Stimulated activated CD8-positive, alpha-beta memory T cell treated with anti-CD3 and anti-CD28 coated beads, Interleukin-2, amount 100 ng/mL, for 1 hour (primary cell): Measurements from ENCODE around the gene DCAF7.

Experiments
- DNase-seq, 2 donors: peaks; one replicate each; pipeline ENCODE4 v3.0.0-alpha.2; 2020; ENCODE audit warnings: low read depth in 2 of 2

DCAF7 gene

DNA sequence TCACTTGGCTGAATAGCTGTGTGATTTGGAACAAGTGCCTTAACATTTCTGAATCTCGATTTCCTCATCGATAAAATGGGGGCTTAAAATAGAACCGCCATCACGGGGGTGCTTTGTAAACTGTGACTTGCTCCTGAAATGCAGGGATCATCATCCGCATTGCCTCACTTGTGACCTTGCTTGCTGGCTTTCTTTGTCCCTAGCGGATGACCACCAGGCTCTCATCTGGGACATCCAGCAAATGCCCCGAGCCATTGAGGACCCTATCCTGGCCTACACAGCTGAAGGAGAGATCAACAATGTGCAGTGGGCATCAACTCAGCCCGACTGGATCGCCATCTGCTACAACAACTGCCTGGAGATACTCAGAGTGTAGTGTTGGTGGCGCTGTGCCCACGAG, 38.5 kb downstream of the DCAF7 start:
- DNase-seq, result no peak

DNA sequence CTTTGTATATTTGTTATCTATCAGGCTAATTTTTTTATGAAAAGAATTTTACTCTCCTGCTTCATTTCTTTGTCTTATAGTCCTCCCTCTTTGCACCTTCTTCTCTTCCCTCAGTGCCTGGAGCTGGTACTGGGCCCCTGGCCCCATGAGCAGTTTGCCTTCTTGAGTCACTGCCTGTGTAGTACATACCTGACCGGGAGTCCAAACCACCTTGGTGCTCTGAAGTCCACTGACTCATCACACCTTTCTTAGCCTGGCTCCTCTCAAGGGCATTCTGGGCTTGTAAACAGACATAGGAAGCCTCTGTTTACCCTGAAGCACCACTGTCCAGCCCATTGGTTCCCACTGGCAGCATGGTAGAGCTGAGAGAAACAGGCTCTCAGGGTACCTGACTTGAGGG, 39.4 kb downstream of the DCAF7 start:
- DNase-seq, result no peak

DNA sequence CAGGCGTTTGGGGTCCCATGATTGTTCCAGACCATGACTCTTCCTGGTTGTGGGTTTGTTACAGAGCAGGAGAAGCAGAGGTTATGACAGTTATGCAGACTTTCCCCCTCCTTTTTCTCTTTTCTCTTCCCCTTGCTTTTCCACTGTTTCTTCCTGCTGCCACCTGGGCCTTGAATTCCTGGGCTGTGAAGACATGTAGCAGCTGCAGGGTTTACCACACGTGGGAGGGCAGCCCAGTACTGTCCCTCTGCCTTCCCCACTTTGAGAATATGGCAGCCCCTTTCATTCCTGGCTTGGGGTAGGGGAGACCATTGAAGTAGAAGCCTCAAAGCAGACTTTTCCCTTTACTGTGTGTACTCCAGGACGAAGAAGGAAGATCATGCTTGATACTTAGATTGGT, 42.5 kb downstream of the DCAF7 start:
- DNase-seq, result no peak

DNA sequence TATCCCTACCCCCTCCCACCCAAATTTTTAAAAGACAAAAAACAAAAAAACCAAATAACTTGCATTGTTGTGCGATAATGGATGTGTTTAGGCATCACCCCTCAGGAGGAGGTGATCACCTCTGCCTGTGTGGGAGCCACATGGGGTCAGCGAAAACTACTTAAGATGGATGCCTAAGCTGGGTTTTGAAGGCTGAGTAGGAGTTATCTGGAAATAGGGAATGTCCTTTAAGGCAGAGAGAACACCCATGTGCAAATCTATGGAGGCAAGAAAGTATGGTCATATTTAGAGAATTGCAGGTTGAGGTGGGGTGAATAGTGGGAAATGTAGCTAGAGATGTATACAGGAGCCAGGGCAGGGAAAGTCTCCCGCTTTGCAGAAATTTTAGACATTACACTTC, 44.9 kb downstream of the DCAF7 start:
- DNase-seq, result no peak

DNA sequence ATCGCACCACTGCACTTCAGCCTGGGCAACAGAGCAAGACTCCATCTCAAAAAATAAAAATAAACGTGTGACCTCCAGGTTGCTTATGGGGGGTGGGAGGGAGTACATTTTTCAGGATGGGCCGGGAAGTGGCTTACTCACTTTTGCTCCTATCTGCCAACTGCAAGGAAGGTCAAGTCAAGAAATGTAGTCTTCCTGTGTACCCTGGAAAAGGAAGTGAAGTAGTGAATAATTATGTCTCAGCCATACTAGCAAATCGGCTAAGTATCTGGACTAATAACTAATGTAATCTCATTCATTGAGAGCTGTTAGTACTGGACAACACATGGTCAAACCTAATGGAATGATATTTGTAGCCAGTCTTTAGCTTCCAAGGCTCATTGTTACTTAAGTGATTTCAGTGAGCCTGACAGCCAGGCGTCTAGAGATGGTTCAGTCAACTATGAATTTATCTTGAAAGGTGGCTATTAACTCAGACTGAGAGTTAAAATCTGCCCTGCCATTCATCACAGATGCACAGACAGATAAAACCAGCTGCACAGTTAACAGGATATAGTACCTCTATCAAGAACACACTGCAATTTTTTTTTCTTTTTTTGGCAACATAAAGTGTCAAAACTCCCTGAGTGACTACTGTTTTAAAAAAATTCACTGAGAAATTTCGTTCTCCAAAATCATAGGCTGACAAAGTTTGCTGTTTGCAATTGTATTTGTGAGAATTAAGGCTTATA, 46.7 kb downstream of the DCAF7 start:
- DNase-seq, result no peak

DNA sequence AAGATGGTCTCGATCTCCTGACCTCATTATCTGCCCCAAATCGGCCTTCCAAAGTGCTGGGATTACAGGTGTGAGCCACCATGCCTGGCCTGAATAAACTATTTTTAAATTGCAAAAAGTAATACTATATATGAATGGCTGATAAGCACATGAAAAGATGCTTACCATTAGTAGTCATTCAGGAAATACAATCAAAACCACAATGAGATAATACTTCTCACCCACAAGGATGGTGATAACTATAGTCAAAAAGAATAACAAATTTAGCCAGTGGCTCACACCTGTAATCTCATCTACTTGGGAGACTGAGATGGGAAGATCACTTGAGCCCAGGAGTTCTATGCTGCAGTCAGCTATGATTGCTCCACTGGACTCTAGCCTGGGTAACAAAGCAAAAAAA, 48.0 kb downstream of the DCAF7 start:
- no peak for DNase-seq

DNA sequence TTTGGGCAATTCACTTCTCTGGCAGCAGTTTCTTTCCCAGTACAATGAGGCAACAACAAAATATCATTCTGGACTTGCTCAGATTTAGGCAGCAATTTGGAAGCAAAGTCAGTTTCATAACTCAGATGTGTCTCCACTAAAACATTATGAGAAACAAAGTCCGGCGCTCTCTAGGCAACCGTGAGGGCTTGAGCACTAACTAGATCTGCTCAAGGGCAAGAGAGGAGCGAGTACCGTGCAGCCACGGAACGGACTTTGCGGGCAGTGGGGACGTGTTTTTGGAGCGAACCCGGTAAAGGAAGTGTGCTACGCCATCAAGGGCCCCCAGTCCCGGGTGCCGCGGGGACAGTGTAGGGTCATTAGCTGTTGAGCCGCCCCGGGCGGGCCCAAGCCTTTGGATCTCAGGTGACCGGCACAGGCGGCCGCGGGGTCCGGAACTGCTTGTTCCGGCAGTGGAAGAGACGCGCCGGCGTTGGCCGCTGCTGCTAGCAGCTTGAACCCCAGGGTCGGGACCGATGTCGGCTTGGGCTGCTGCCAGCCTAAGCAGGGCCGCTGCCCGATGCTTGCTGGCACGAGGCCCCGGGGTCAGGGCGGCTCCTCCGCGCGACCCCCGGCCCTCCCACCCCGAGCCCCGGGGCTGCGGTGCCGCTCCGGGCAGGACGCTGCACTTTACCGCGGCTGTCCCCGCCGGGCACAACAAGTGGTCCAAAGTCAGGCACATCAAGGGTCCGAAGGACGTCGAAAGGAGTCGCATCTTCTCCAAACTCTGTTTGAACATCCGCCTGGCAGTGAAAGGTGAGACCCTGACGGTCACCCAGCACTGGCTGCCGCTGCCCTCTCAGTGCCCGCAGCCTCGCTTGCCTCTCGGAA, 50.5 kb downstream of the DCAF7 start, which contains the start of gene TACO1:
TACO1 (plus strand) TSS at position 327 of the 870 bp plus-strand sequence; CDS start at position 516, 189 bp downstream.
- peak; percentile 53 to 56 for DNase-seq

DNA sequence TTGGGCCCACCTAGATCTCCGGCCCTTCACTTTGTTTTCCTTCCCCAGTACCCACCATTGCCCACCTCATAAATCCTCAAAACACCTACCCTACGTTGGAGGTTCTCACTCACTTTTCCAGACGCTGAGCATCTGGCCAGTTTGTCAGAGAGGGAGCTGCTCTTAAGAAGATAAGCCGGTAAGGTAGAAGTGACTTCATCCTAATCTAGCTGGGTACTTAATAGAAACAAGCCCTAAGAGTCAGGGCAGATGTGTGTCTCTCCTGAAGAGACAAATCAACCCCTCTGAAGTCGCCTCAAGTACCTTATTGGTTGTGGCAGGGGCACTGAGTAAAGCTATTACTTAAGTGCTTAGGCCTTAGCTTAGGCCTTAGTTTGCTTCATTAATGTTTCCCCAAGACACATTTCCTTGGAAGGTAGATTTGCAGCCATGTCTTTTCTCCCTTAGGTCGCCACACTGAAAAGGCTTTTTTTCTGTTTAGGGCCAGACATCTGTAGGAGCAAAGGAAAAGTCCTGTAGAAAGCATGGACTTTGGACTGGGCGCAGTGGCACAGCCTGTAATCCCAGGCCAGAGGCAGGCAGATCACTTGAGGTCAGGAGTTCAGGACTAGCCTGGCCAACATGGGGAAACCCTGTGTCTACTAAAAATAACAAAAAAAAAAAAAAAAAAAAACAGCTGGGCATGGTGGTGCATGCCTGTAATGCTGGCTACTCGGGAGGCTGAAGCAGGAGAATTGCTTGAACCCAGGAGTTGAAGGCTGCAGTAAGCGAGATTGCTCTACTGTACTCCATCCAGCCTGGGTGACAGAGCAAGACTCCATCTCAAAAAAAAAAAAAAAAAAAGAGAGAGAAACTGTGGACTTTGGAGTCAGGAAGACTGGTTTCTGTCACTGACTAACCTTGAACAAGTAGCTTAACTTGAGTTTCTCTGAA, 51.4 kb downstream of the DCAF7 start:
- no peak for DNase-seq

DNA sequence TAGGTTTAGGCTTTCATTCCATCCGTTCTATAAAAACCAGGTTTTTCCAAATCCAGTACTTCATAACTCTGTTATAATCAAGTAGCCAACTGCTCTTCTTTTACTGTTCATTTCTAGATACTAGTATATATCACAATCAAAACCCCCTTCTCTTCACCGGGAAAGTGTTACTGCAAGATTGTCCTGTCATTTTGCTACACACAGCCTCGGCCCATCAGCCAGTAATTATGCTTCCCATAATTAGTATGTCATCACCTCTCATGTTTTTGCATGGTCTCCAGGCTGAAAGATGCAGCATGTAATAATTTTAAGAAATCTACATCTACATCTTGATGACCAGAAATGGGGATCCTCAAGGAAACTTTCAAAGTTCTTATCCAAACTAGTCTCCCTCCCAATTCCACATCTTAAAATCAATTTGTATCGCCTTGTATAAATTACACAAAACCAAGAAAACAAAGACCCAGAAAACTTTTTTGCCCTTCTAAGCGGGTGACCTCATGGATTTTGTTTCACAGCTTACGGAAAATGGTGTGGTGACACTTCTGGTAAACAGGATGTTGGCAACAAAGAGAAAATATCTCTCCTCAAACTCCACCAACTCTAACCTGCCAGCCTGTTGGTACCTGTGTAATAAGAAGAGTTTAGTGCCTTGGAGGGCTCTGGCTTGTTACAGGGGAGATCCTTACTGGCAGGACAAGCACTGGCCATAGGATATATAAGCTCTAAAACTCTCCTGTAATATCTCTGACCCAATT, 59.7 kb downstream of the DCAF7 start:
- no peak for DNase-seq

DNA sequence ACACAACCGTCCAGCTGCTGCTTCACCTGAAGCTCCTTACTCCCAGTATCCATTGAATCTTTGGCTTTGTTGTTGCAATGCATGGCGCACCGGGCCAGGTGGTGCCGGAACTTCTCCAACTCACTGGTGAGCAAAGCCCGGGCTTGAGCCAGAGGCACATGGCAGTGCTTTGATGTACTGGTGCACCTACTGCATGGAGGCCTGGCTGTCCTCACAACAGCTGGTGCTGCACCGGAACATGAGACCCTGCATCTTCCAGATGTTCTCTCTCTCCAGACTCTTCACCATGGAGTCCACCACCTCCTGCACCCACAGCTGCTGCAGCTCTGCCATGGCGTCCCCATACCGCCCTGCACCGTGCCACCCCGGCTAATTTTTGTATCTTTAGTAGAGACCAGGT, 60.6 kb downstream of the DCAF7 start:
- no peak for DNase-seq

DNA sequence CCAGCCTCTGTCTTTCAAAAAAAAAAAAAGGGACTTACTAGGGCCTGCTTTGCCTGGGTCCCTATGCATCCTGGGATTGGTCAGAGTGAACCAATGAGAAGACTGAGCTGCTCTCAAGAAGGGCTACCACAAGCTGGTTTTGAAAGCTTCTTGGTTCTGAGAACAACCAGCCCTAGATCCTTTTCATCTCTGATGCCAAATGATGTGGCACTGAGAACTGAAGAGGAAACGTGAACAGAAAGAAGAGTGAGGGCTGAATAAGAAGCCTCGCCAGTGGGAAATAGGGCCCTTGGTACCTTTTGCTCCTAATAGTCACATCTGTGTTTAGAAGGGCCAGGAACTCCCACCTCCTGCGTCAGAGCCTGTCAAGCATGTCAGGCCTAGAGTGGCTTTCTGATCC, 61.1 kb downstream of the DCAF7 start:
- no peak for DNase-seq

DNA sequence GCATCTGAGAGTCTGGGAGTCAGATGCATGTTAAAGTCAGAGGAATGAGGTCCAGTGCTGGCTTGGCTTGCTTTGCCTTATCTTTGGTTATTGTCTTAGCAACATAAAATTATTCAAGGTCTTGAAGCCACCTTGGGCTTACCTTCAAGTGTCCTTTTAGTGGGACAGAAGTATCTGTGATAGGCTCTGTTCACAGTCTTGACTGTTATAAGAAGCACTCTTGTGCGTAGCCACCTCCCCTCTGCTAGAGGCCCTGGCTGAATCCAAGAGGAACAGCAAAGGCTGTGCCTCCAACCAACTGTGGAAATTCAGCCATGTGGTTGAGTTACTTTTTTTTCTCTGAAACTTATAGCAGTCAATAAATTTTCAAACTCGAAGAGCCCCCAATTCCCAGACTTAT, 63.4 kb downstream of the DCAF7 start:
- DNase-seq, result no peak

DNA sequence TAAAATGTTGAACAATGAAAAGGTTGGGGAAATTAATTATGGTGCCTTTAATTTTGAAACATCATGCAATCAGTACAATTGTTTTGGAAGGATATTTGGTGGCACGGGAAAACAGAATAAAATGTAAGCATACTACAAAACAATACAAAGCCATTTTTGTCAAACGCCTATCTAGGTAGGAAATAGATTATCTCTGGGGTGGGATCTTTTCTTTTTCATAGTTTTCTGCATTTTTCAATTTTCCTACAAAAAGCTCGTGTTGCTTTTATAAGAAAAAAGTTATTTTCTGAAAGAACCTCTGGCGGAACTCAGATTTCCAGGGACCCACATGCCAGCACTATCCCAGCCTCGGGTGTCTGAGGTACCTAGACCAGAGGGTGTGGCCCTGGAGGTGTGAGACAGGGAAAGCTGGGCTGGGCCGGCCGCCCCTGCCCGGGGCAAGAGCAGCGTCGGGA, 71.0 kb downstream of the DCAF7 start:
- no peak for DNase-seq

DNA sequence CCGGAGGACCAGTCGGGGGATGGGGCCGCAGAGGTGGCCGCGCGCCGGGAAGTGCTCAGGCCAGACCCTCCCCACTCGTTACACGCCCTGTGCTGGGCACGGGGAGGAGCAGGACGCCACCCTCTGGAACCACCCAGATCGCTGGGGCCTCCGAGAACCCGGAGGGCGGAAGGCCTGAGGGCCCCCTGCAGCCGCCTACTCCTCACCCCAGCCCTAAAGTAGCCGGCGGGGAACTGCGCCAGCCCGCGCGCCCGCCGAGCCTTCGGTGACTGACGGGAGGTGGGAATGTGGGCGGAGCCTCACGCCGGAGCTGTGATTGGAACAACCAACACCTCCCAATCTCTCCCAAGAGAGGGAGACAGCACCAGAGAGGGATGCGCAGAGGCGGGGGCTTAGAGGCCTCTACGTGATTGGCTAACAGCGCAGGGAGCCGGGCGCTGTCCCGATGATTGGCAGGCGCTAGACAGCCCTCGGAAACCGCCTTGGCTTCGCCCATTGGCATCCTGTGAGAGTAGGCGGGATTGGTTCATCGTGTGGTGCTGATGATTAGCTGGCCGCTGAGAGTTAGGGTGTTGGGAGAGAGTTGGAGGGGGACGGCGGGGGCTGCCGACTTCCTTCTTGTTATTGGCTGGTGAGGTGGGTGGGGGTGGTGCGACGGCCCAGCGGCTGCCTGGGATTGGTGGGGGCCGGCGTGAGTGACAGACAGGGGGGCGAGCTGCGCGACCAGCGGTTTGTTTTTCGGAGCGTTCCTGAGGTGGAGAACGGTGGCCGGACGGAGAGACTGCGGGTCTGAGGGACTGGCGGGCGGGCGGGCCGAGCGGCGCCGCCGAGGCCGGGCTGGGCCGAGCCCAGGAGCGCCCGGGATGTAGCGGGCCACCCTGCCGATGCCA, 71.7 kb downstream of the DCAF7 start, which contains the start of gene MAP3K3:
MAP3K3 (plus strand) TSS at position 734 of the 890 bp plus-strand sequence. CDS start 343 bp downstream, outside the sequence.
- DNase-seq, result peak; percentile 91 to 93

DNA sequence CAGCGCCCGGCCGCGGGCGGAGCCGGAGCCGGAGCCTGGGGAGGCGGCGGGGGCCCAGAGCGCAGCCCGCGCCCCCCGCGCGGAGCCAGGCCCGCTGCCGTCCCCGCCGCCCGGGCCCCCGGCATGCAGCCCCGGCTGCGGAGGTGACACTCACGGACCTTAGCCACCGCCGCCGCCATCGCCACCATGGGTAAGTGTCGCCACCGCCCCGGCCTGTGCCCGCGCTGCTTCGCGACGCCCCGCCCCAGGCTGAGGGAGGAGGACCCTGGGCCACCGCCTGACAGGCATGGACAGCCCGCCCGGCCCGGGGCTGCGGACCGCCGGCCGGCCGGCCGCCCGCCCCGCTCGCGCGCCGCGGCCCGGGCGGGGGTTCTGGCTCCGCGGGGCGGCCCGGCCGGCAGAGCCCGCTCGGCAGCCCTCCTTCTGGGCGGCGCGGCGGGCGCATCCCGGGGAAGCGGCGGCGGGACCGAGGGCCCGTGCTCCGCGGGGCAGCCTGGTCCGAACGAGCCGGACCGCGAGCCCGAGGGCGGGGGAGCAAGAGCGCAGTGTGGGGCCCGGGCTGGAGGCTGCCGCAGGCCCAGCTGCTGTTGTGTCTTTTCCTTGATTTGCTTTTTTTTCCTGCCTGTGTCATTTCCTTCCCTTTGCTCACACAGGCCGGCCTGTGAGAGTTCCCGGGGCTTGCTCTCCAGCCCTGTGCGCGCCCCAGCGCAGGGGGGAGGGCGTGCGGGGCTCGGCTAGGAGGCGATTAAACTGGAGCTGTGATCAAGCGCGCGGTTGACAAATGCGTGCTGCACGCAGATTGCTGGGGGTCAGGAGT, 72.5 kb downstream of the DCAF7 start:
- peak; percentile 16 to 22 for DNase-seq

DNA sequence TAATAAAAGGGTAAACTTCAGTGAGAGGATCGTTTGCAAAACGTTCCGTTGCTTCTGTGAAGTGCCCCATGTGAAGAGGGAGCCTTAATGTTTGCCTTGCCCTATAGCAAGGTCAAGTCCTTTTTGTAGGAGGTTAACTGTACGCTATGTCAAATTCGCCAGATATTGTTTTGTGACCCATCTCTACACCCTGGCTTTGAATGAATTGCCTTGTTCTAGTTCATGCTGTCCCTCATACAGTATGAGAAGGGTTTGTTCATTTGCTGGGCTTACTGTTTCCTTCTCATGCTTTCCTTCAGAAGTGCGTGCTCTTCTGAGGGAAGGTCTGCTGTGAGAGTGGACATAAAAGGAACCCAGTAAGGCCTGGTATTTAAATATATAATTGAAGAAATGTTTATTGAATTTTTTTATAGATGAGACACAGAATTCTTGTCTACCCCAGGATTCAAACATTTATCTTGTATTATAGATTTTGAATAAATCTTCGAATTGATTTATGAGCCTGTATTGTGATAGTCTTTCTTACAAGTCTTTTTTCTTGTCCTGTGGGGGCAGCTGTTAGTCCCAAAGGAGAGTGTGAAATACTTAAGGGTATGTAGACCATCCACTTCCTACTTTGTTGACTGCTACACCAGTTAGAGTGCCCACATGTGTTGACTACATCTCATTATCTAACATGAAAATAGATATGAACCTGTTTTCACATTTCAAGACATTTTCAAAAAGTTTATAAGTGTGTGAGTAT, 73.7 kb downstream of the DCAF7 start:
- no peak for DNase-seq

DNA sequence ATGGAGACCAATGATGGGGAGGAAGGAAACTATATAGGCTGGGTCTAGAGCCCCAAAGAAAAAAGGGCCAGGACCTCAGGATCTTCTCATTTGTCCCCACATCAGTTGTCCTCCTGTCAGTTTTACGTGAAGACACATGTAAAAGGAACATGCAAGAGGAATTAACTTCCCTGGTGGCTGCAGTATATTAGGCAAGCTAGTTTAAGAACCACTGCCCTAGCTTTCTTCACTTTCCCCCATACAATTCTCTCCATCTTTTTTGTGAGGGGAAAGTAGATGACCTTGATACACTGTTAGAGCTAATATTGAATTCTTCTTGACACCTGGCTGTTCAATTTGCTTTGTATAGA, 74.2 kb downstream of the DCAF7 start:
- DNase-seq, result no peak

DNA sequence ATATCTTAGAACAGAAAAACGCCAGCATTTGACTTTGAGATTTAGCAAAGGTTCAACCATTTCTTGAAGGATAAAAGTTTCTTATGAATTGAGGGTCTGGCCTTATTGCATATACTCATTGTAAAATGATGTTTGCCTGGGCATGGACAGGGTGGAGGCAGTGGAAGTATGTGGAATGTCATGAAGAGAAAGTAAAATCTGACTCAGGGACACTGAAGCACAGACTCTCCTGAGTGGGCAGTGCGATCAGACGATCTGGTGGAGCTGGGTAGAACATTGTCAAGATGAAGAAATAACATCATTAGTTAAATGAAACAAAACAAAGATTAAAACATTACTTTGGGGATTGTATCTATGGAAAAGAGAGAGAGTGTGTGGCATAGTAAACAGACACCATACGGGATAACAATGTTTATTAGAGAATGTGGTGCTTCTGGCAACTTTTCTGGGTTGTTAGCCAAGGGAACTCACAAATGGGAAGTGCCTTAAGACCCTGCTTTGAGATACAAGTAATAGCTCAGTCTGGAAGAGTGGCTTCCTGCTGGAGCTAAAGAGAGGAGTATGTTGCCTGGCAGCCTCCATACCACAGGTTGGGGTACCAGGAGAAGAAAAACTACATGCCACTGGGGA, 76.4 kb downstream of the DCAF7 start:
- DNase-seq, result no peak
